Sigmoid colon (tissue), 7 donors: Measurements from ENCODE around the gene PTPN3. TPM values are rescaled to one million over a fixed set of nuclear protein-coding genes. Genes with fewer than 3 reads are reported as not detected.
A peak's percentile ranks its signal among the peaks of the same experiment; 100 is the strongest.

ENCODE experiments used
- DNase-seq: peaks from one replicate; pipeline ENCODE4 v3.0.0-alpha.2; 2019
- H3K27ac ChIP-seq, 4 donors: fragments of 200-600 bp; sonication (generic); one replicate each; pipeline ENCODE4 v1.5.1; 2016 to 2019; ENCODE audit warnings: mild to moderate bottlenecking in 1 of 4
- H3K27me3 ChIP-seq, 3 donors: fragments of 200-600 bp; sonication (generic); one replicate each; pipeline ENCODE4 v1.5.1; 2019; ENCODE audit warnings: mild to moderate bottlenecking in 1 of 3
- H3K36me3 ChIP-seq, 4 donors: fragments of 200-600 bp; sonication (generic); one replicate each; pipeline ENCODE4 v1.5.1; 2016 to 2019
- H3K4me1 ChIP-seq, 4 donors: fragments of 200-600 bp; sonication (generic); one replicate each; pipeline ENCODE4 v1.5.1; 2017 to 2019
- H3K4me3 ChIP-seq, 4 donors: fragments of 200-600 bp; sonication (generic); one replicate each; pipeline ENCODE4 v1.5.1; 2017 to 2019; ENCODE audit warnings: mild to moderate bottlenecking in 2 of 4, moderate library complexity in 1 of 4
- H3K9me3 ChIP-seq, 4 donors: fragments of 200-600 bp in 3 of 4; sonication (generic) in 3 of 4; one replicate each; pipeline versions ENCODE4 v1.5.1 to v1.6.1; 2013 to 2019
- EP300 ChIP-seq, 4 donors: sonication (generic); formaldehyde crosslinking; IDR thresholded peaks; one replicate each; pipeline ENCODE4 v1.6.1; 2017; ENCODE audit warnings: antibody characterized with exemption in 4 of 4
- POLR2A ChIP-seq, 2 donors: fragments of 450-650 bp; IDR thresholded peaks; one replicate each; pipeline ENCODE4 v1.6.1; 2016; ENCODE audit warnings: antibody characterized with exemption in 2 of 2, mild to moderate bottlenecking in 2 of 2, moderate library complexity in 2 of 2
- POLR2AphosphoS5 ChIP-seq, 4 donors: sonication (generic); formaldehyde crosslinking; IDR thresholded peaks; one replicate each; pipeline ENCODE4 v1.6.1; 2017; ENCODE audit warnings: antibody characterized with exemption in 4 of 4
- WGBS, 2 donors: extraction: QIAGEN DNeasy Blood & Tissue Kit; methylation state at CpG; one replicate each; pipeline ENCODE4 v1.1.7; 2013; 5-methylcytosine and 5-hydroxymethylcytosine counted together
- intact Hi-C: fragments of 100-400 bp; cut with DNase I; formaldehyde crosslinking; loops from one replicate; pipeline ENCODE4 v1.15.1; 2023
- polyA plus RNA-seq, 3 donors: library from polyadenylated mRNA; stranded (reverse); fragments of 200-250 nt; gene quantifications; one replicate each; pipeline ENCODE4 v1.2.3, GENCODE V29; 2013
- total RNA-seq, 4 donors: library from RNA; depleted of rRNA; stranded (reverse); fragments of >200 nt; gene quantifications; one replicate each; pipeline ENCODE4 v1.1.0, GENCODE V29; 2016
- TF ChIP-seq, protein P1 (sequence below), 4 experiments: fragments of 450-650 bp in 3 of 4; fragments of 200-600 bp in 1 of 4; IDR thresholded peaks; one replicate each; pipeline ENCODE4 v1.5.1; 2016 to 2019; ENCODE audit warnings: antibody characterized with exemption in 4 of 4, mild to moderate bottlenecking in 3 of 4, moderate library complexity in 2 of 4
- donor health status: healthy with polysubstance abuse.
- donor health status: Bipolar disorder and iron deficiency.
- donor health status: healthy.

PTPN3 gene
- total and polyA plus RNA-seq, 7 donors, result 1.3 to 25.0 (median 2.5) TPM

DNA sequence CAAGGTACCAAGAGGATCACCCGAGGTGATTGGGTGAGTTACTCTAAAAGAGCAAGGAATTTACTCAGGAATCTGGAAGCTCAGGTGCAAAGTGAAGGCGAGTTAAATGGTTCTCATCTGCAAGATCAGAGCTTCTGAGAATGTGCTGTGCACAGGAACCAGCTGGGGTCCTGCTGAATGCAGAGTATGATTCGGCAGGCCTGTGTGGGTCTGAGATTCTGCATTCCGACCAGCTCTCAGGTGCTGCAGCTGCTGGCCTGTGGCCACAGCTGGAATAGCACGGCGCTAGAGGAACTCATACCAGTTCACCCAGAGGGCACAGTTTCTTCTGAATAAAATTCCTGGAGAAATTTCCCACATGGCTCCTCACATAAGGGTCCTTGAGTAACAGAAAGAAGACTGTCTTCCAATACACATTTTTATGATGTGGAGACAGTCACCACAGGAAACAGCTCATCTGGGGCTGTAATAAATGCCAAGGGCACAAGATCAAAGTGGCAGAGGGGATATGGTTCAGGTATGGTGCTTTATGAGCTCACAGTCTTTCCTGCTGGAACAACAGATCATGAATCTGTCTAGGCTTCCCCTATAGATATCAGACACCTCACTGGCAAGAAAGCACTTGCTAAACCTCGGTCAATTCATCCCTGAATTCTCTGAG, 83.9 kb downstream of the PTPN3 start:
- no peaks in the 10 kb centered on the region for H3K36me3 ChIP-seq
- H3K27ac ChIP-seq, result no peak overlapping the region
- H3K27me3 ChIP-seq, result no peaks in the 10 kb centered on the region
- H3K4me1 ChIP-seq, result peaks cover 0 to 16% (median 10%) of the 10 kb centered on the region in 4 donors
- no peak overlapping the region for H3K4me3 ChIP-seq
- WGBS, 2 donors, result 65 to 72% methylated on average over 7 of the region's 7 CpGs
- DNase-seq, result no peak
- intact Hi-C loops, result loop anchor here (10.0 kb wide), 1 partner anchor 479 kb away; the partner anchor contains the start of genes ABITRAM and ELP1
- H3K9me3 ChIP-seq, result no peaks in the 10 kb centered on the region
- TF ChIP-seq POLR2A (IDR thresholded peaks at IDR 0.05), result no peak
- TF ChIP-seq EP300 (IDR thresholded peaks at IDR 0.05), result no peak
- TF ChIP-seq, protein P1, sequence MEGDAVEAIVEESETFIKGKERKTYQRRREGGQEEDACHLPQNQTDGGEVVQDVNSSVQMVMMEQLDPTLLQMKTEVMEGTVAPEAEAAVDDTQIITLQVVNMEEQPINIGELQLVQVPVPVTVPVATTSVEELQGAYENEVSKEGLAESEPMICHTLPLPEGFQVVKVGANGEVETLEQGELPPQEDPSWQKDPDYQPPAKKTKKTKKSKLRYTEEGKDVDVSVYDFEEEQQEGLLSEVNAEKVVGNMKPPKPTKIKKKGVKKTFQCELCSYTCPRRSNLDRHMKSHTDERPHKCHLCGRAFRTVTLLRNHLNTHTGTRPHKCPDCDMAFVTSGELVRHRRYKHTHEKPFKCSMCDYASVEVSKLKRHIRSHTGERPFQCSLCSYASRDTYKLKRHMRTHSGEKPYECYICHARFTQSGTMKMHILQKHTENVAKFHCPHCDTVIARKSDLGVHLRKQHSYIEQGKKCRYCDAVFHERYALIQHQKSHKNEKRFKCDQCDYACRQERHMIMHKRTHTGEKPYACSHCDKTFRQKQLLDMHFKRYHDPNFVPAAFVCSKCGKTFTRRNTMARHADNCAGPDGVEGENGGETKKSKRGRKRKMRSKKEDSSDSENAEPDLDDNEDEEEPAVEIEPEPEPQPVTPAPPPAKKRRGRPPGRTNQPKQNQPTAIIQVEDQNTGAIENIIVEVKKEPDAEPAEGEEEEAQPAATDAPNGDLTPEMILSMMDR (IDR thresholded peaks at IDR 0.05), result no peak
- no peak for TF ChIP-seq POLR2AphosphoS5 (IDR thresholded peaks at IDR 0.05)

DNA sequence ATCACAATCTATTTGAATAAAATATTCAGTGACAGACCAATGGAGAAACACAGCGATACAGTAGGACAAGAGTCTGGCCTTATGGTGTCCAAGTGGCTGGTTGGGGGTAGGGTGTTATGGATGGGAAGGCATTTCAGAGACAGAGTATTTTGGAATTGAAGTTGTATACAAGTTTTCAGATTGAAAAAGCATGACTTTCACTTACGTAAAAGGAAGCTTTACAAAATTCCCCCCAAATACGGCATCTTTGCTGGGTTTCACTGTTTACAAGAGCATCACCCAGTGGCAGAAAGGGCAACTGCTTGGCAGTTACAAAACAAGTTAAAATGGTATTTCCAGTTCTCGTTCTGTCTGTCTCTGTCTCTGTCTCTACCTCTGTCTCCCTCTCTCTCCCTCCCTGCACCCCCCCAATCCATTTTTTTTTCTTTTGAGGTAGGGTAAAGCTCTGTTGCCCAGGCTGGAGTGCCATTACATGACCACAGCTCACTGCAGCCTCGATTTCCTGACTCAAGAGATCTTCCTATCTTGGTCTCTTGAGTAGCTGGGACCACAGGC, 86.2 kb downstream of the PTPN3 start:
- Histone ChIP-seq H3K36me3 (no peaks in the 10 kb centered on the region), H3K27me3 (no peaks in the 10 kb centered on the region), H3K9me3 (no peaks in the 10 kb centered on the region), H3K4me1 (peaks cover 0 to 8% (median 6%) of the 10 kb centered on the region in 4 donors), H3K27ac (no peak overlapping the region), H3K4me3 (no peak overlapping the region)
- WGBS, 2 donors, result 56 to 83% methylated on average over 5 of the region's 5 CpGs
- no peak for DNase-seq
- TF ChIP-seq EP300 (IDR thresholded peaks at IDR 0.05) (no peak), POLR2A (IDR thresholded peaks at IDR 0.05) (no peak)
- TF ChIP-seq, protein P1 (IDR thresholded peaks at IDR 0.05), result peak in 1 of 4 experiments; percentile 21
- intact Hi-C loops, result loop anchor here (10.0 kb wide), 1 partner anchor 477 kb away; the partner anchor contains the start of genes ABITRAM and ELP1

DNA sequence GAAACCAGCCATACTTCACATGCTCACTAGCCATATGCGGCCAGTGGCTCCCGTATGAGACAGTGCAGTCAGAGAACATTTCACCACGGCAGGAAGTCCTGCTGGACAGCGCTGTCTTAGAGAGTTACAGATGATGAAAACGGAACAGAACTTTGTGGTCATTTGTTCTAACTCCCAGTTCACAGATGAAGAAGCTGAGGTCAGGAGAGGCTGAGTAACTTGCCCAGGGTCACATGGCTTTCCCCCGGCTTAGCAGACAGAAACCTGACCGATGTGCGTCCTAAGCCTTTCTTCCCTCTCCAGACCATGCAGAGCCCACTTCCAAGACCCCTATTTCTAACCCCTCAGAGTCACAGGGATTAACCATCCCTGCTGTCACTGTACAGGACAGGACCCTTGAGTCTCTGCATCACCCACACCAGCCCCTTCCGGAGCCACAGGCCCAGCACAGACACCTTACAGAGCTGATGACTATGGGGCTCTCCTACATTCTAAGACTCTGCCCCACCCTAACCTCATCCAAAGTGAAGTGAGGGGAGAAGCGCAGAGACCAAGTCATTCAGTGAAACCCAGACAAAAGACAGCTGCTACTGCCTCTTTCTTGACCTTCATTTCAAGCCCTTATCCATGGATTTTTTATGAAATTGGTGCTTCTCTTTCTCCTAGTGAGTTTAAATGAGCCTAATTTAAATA, 86.9 kb downstream of the PTPN3 start:
- Histone ChIP-seq H3K27ac (no peak overlapping the region), H3K36me3 (no peaks in the 10 kb centered on the region), H3K4me3 (no peak overlapping the region), H3K4me1 (peaks cover 0 to 2% (median under 1%) of the 10 kb centered on the region in 4 donors), H3K9me3 (no peaks in the 10 kb centered on the region), H3K27me3 (no peaks in the 10 kb centered on the region)
- intact Hi-C loops, result loop anchor here (10.0 kb wide), 1 partner anchor 476 kb away; the partner anchor contains the start of genes ABITRAM and ELP1
- no peak for DNase-seq
- TF ChIP-seq, protein P1 (IDR thresholded peaks at IDR 0.05), result no peak
- TF ChIP-seq POLR2A (IDR thresholded peaks at IDR 0.05) (no peak), EP300 (IDR thresholded peaks at IDR 0.05) (no peak), POLR2AphosphoS5 (IDR thresholded peaks at IDR 0.05) (no peak)
- 81 to 92% methylated on average over 10 of the region's 10 CpGs for WGBS, 2 donors

DNA sequence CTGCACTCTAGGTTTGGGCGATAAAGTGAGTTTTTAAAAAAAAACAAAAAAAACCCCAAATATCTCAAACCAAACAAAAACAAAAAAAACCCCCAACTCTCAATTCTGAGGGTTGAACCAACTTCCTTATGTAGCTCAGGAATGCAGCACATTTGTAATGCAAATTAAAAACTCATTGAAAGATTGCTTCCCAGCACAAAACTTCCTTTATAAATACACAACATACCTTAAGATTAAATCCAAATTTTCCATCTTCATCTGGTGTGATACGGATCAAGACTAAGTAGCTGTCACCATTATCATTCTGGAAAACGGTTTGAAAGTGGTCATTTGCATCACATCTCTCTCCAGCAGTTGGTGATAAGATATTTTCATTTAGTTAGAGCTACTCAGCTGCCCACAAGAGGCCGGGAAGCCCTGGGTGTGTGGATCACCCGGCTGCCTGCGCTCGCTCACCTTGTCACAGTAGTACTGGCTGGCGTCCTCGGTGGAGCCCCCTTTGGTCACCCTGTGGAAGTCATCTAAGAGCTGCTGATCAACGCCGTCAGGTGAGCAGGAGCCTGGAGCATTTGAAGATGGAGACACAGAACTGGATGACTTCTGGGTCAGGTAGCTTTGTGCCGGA, 88.2 kb downstream of the PTPN3 start:
- TF ChIP-seq EP300 (IDR thresholded peaks at IDR 0.05), result no peak
- no peak for TF ChIP-seq POLR2AphosphoS5 (IDR thresholded peaks at IDR 0.05)
- TF ChIP-seq POLR2A (IDR thresholded peaks at IDR 0.05), result no peak
- TF ChIP-seq, protein P1 (IDR thresholded peaks at IDR 0.05), result no peak
- Histone ChIP-seq H3K4me3 (no peak overlapping the region), H3K4me1 (no peaks in the 10 kb centered on the region), H3K9me3 (no peaks in the 10 kb centered on the region), H3K36me3 (no peaks in the 10 kb centered on the region), H3K27me3 (no peaks in the 10 kb centered on the region), H3K27ac (no peak overlapping the region)
- DNase-seq, result no peak
- WGBS, 2 donors, result 66 to 84% methylated on average over 12 of the region's 12 CpGs
- intact Hi-C loops, result loop anchor here (10.0 kb wide), 1 partner anchor 475 kb away; the partner anchor contains the start of genes ABITRAM and ELP1
